IMR-90 (cell line): Measurements from ENCODE around the gene NBEA.

Experiments
- POLR2A ChIP-seq: IDR thresholded peaks from 2 replicates; pipeline ENCODE4 v1.6.1; 2012; ENCODE audit warnings: mild to moderate bottlenecking, low read depth, low read length
- RFX5 ChIP-seq: IDR thresholded peaks from 2 replicates; pipeline ENCODE4 v1.8.0; 2012; ENCODE audit warnings: low read depth, mild to moderate bottlenecking, low read length, moderate library complexity
- SMC3 ChIP-seq: fragments of 150-350 bp; IDR thresholded peaks from 2 replicates; pipeline ENCODE4 v1.6.1; 2016; ENCODE audit warnings: low read depth, mild to moderate bottlenecking, antibody characterized with exemption, low read length, moderate library complexity
- TF ChIP-seq, protein P1 (sequence below): conservative IDR thresholded peaks from 2 replicates; pipeline ENCODE4 v1.5.1; 2012; ENCODE audit warnings: mild to moderate bottlenecking, low read depth, low read length, improper control_type of control experiment

DNA sequence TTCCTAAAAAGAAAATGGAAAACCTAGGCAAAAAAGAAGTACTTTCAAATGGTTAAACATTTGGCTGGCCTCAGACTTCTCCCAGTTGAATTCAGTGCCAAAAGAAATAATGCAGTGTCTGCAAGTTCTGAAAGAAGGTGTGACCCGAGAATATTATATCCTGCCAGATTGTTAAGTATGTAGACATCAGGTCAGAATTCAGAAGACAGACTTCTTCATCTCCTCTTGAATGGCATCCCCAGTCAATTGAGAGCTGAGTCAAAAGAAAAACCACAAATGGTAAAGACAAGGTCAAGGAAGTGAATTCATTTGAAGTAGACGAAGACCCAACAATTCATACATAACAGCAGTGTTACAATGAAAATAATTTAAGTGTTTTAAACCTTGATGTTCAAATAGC, 194.5 kb downstream of the NBEA start:
- TF ChIP-seq RFX5 (no peak), SMC3 (no peak), POLR2A (no peak)
- TF ChIP-seq, protein P1, sequence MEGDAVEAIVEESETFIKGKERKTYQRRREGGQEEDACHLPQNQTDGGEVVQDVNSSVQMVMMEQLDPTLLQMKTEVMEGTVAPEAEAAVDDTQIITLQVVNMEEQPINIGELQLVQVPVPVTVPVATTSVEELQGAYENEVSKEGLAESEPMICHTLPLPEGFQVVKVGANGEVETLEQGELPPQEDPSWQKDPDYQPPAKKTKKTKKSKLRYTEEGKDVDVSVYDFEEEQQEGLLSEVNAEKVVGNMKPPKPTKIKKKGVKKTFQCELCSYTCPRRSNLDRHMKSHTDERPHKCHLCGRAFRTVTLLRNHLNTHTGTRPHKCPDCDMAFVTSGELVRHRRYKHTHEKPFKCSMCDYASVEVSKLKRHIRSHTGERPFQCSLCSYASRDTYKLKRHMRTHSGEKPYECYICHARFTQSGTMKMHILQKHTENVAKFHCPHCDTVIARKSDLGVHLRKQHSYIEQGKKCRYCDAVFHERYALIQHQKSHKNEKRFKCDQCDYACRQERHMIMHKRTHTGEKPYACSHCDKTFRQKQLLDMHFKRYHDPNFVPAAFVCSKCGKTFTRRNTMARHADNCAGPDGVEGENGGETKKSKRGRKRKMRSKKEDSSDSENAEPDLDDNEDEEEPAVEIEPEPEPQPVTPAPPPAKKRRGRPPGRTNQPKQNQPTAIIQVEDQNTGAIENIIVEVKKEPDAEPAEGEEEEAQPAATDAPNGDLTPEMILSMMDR: no peak
